ENCODE results near the gene AKAP6. TPM values are rescaled to one million over a fixed set of nuclear protein-coding genes. Genes with fewer than 3 reads are reported as not detected.

AKAP6 gene
- total and polyA plus RNA-seq, 2 of the 8 experiments (the other 6 are each of a cell fraction or from before 2014, with no cell fraction given), result 0.09 to 0.89 TPM

DNA sequence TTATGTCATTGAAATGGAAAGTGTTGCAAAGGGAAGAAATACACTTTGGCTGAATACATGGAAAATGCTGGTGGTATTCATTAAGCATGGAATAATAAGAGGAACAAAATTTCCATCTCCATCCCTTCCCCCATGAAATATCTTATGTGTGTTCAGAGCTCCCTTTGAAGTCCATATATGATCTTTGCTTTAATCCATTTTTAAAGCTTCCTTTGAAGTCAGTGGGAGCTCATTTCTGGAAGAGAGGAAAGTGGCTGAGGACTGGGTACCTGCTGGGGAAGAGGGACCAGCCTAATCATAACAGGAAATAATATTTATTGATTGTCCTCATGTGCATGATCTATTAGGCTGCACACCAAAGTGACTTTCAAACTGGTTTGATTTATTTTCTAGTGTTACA, 49.2 kb downstream of the AKAP6 start (continued):
- TF ChIP-seq, protein P1, sequence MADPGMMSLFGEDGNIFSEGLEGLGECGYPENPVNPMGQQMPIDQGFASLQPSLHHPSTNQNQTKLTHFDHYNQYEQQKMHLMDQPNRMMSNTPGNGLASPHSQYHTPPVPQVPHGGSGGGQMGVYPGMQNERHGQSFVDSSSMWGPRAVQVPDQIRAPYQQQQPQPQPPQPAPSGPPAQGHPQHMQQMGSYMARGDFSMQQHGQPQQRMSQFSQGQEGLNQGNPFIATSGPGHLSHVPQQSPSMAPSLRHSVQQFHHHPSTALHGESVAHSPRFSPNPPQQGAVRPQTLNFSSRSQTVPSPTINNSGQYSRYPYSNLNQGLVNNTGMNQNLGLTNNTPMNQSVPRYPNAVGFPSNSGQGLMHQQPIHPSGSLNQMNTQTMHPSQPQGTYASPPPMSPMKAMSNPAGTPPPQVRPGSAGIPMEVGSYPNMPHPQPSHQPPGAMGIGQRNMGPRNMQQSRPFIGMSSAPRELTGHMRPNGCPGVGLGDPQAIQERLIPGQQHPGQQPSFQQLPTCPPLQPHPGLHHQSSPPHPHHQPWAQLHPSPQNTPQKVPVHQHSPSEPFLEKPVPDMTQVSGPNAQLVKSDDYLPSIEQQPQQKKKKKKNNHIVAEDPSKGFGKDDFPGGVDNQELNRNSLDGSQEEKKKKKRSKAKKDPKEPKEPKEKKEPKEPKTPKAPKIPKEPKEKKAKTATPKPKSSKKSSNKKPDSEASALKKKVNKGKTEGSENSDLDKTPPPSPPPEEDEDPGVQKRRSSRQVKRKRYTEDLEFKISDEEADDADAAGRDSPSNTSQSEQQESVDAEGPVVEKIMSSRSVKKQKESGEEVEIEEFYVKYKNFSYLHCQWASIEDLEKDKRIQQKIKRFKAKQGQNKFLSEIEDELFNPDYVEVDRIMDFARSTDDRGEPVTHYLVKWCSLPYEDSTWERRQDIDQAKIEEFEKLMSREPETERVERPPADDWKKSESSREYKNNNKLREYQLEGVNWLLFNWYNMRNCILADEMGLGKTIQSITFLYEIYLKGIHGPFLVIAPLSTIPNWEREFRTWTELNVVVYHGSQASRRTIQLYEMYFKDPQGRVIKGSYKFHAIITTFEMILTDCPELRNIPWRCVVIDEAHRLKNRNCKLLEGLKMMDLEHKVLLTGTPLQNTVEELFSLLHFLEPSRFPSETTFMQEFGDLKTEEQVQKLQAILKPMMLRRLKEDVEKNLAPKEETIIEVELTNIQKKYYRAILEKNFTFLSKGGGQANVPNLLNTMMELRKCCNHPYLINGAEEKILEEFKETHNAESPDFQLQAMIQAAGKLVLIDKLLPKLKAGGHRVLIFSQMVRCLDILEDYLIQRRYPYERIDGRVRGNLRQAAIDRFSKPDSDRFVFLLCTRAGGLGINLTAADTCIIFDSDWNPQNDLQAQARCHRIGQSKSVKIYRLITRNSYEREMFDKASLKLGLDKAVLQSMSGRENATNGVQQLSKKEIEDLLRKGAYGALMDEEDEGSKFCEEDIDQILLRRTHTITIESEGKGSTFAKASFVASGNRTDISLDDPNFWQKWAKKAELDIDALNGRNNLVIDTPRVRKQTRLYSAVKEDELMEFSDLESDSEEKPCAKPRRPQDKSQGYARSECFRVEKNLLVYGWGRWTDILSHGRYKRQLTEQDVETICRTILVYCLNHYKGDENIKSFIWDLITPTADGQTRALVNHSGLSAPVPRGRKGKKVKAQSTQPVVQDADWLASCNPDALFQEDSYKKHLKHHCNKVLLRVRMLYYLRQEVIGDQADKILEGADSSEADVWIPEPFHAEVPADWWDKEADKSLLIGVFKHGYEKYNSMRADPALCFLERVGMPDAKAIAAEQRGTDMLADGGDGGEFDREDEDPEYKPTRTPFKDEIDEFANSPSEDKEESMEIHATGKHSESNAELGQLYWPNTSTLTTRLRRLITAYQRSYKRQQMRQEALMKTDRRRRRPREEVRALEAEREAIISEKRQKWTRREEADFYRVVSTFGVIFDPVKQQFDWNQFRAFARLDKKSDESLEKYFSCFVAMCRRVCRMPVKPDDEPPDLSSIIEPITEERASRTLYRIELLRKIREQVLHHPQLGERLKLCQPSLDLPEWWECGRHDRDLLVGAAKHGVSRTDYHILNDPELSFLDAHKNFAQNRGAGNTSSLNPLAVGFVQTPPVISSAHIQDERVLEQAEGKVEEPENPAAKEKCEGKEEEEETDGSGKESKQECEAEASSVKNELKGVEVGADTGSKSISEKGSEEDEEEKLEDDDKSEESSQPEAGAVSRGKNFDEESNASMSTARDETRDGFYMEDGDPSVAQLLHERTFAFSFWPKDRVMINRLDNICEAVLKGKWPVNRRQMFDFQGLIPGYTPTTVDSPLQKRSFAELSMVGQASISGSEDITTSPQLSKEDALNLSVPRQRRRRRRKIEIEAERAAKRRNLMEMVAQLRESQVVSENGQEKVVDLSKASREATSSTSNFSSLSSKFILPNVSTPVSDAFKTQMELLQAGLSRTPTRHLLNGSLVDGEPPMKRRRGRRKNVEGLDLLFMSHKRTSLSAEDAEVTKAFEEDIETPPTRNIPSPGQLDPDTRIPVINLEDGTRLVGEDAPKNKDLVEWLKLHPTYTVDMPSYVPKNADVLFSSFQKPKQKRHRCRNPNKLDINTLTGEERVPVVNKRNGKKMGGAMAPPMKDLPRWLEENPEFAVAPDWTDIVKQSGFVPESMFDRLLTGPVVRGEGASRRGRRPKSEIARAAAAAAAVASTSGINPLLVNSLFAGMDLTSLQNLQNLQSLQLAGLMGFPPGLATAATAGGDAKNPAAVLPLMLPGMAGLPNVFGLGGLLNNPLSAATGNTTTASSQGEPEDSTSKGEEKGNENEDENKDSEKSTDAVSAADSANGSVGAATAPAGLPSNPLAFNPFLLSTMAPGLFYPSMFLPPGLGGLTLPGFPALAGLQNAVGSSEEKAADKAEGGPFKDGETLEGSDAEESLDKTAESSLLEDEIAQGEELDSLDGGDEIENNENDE (IDR thresholded peaks at IDR 0.05; ENCODE audit: insufficient replicate concordance, low read length), result no peak
- TF ChIP-seq BCL11A (IDR thresholded peaks at IDR 0.05; ENCODE audit: low read depth in 2 of 2, low read length in 2 of 2), result no peak
- no peak for TF ChIP-seq SIN3A (conservative IDR thresholded peaks at IDR 0.05 in 1 of 2, IDR thresholded peaks at IDR 0.05 in 1 of 2; ENCODE audit: low read depth in 1 of 2, low read length in 2 of 2)
- no peak for TF ChIP-seq TCF12 (IDR thresholded peaks at IDR 0.05; ENCODE audit: low read depth, low read length)
